ENCODE results near the gene BLTP3B.
"Not testable (repeated sequence)": the region's sequence is repeated elsewhere in the genome, so short reads cannot be mapped to it uniquely, and the experiment has no call there.

The BLTP3B gene
- 48.4 to 53.4 (median 49.2) reads per million in 3 donors for total RNA-seq

GRCh38 chr12:100142851-100143559, at the start of gene BLTP3B:
Gene BLTP3B, minus strand, starts transcription at chr12:100142874. Its CDS starts 239 bp downstream, at chr12:100142635.
- peaks cover 3% of the 10 kb centered on the region for H3K4me1 ChIP-seq (ENCODE audit: control insufficient read depth, insufficient read depth, low read length, poor library complexity, severe bottlenecking)
- peak; percentile 82 to 86 (median 84) for DNase-seq
- H3K27ac ChIP-seq (ENCODE audit: insufficient read depth, low read length, poor library complexity, severe bottlenecking), result peak within 1 kb of the TSS; percentile 89
- peak within 1 kb of the TSS; percentile 99 for H3K4me3 ChIP-seq (ENCODE audit: insufficient read depth, low read depth, low read length, poor library complexity, severe bottlenecking)
- no peaks in the 10 kb centered on the region for H3K9me3 ChIP-seq (ENCODE audit: control insufficient read depth, low read length)
- H3K27me3 ChIP-seq (replicated peaks; ENCODE audit: control insufficient read depth, insufficient read depth, low read length, poor library complexity, severe bottlenecking), result no peaks in the 10 kb centered on the region
- H3K36me3 ChIP-seq (ENCODE audit: control insufficient read depth, insufficient read depth, low read length), result no peaks in the 10 kb centered on the region

- Histone ChIP-seq H3K27me3 (replicated peaks; ENCODE audit: control insufficient read depth, insufficient read depth, low read length, poor library complexity, severe bottlenecking) (no peaks in the 10 kb centered on the region), H3K27ac (ENCODE audit: insufficient read depth, low read length, poor library complexity, severe bottlenecking) (no peak overlapping the region), H3K36me3 (ENCODE audit: control insufficient read depth, insufficient read depth, low read length) (peaks cover 3% of the 10 kb centered on the region), H3K9me3 (ENCODE audit: control insufficient read depth, low read length) (no peaks in the 10 kb centered on the region), H3K4me1 (ENCODE audit: control insufficient read depth, insufficient read depth, low read length, poor library complexity, severe bottlenecking) (no peaks in the 10 kb centered on the region), H3K4me3 (ENCODE audit: insufficient read depth, low read depth, low read length, poor library complexity, severe bottlenecking) (no peak overlapping the region)
- DNase-seq, result no peak
Measured at GRCh38 chr12:100189636-100190394, 47.1 kb upstream of the BLTP3B start.

GRCh38 chr12:100188888-100189635, 46.4 kb upstream of the BLTP3B start:
- DNase-seq; H3K9me3 ChIP-seq (ENCODE audit: control insufficient read depth, low read length); H3K27ac ChIP-seq (ENCODE audit: insufficient read depth, low read length, poor library complexity, severe bottlenecking); H3K4me3 ChIP-seq (ENCODE audit: insufficient read depth, low read depth, low read length, poor library complexity, severe bottlenecking); H3K36me3 ChIP-seq (ENCODE audit: control insufficient read depth, insufficient read depth, low read length); H3K4me1 ChIP-seq (ENCODE audit: control insufficient read depth, insufficient read depth, low read length, poor library complexity, severe bottlenecking); H3K27me3 ChIP-seq (replicated peaks; ENCODE audit: control insufficient read depth, insufficient read depth, low read length, poor library complexity, severe bottlenecking): not testable (repeated sequence)

GRCh38 chr12:100187857-100188519, 45.3 kb upstream of the BLTP3B start:
- peaks cover 3% of the 10 kb centered on the region for H3K36me3 ChIP-seq (ENCODE audit: control insufficient read depth, insufficient read depth, low read length)
- H3K27me3 ChIP-seq (replicated peaks; ENCODE audit: control insufficient read depth, insufficient read depth, low read length, poor library complexity, severe bottlenecking), result no peaks in the 10 kb centered on the region

GRCh38 chr12:100187068-100187467, 44.4 kb upstream of the BLTP3B start:
- Histone ChIP-seq H3K4me1 (ENCODE audit: control insufficient read depth, insufficient read depth, low read length, poor library complexity, severe bottlenecking) (no peaks in the 10 kb centered on the region), H3K27ac (ENCODE audit: insufficient read depth, low read length, poor library complexity, severe bottlenecking) (no peak overlapping the region), H3K4me3 (ENCODE audit: insufficient read depth, low read depth, low read length, poor library complexity, severe bottlenecking) (no peak overlapping the region), H3K36me3 (ENCODE audit: control insufficient read depth, insufficient read depth, low read length) (peaks cover 3% of the 10 kb centered on the region), H3K9me3 (ENCODE audit: control insufficient read depth, low read length) (no peaks in the 10 kb centered on the region), H3K27me3 (replicated peaks; ENCODE audit: control insufficient read depth, insufficient read depth, low read length, poor library complexity, severe bottlenecking) (no peaks in the 10 kb centered on the region)
- no peak for DNase-seq

More at GRCh38 chr12:100187857-100188519, 45.3 kb upstream of the BLTP3B start:
- no peak overlapping the region for H3K4me3 ChIP-seq (ENCODE audit: insufficient read depth, low read depth, low read length, poor library complexity, severe bottlenecking)
- H3K4me1 ChIP-seq (ENCODE audit: control insufficient read depth, insufficient read depth, low read length, poor library complexity, severe bottlenecking), result no peaks in the 10 kb centered on the region
- no peaks in the 10 kb centered on the region for H3K9me3 ChIP-seq (ENCODE audit: control insufficient read depth, low read length)
- DNase-seq, result no peak
- no peak overlapping the region for H3K27ac ChIP-seq (ENCODE audit: insufficient read depth, low read length, poor library complexity, severe bottlenecking)

GRCh38 chr12:100186071-100186470, 43.4 kb upstream of the BLTP3B start:
- no peak overlapping the region for H3K4me3 ChIP-seq (ENCODE audit: insufficient read depth, low read depth, low read length, poor library complexity, severe bottlenecking)

GRCh38 chr12:100185361-100185894, 42.8 kb upstream of the BLTP3B start:
- H3K27me3 ChIP-seq (replicated peaks; ENCODE audit: control insufficient read depth, insufficient read depth, low read length, poor library complexity, severe bottlenecking), result no peaks in the 10 kb centered on the region
- H3K4me3 ChIP-seq (ENCODE audit: insufficient read depth, low read depth, low read length, poor library complexity, severe bottlenecking), result no peak overlapping the region
- H3K9me3 ChIP-seq (ENCODE audit: control insufficient read depth, low read length), result no peaks in the 10 kb centered on the region
- peaks cover 3% of the 10 kb centered on the region for H3K36me3 ChIP-seq (ENCODE audit: control insufficient read depth, insufficient read depth, low read length)
- no peak overlapping the region for H3K27ac ChIP-seq (ENCODE audit: insufficient read depth, low read length, poor library complexity, severe bottlenecking)
- H3K4me1 ChIP-seq (ENCODE audit: control insufficient read depth, insufficient read depth, low read length, poor library complexity, severe bottlenecking), result no peaks in the 10 kb centered on the region
- no peak for DNase-seq

More at GRCh38 chr12:100186071-100186470, 43.4 kb upstream of the BLTP3B start:
- H3K36me3 ChIP-seq (ENCODE audit: control insufficient read depth, insufficient read depth, low read length), result peaks cover 3% of the 10 kb centered on the region
- DNase-seq, result no peak
- H3K27ac ChIP-seq (ENCODE audit: insufficient read depth, low read length, poor library complexity, severe bottlenecking), result no peak overlapping the region
- H3K27me3 ChIP-seq (replicated peaks; ENCODE audit: control insufficient read depth, insufficient read depth, low read length, poor library complexity, severe bottlenecking), result no peaks in the 10 kb centered on the region
- H3K4me1 ChIP-seq (ENCODE audit: control insufficient read depth, insufficient read depth, low read length, poor library complexity, severe bottlenecking), result no peaks in the 10 kb centered on the region
- H3K9me3 ChIP-seq (ENCODE audit: control insufficient read depth, low read length), result no peaks in the 10 kb centered on the region

- H3K4me3 ChIP-seq (ENCODE audit: insufficient read depth, low read depth, low read length, poor library complexity, severe bottlenecking), result no peak overlapping the region
- no peak overlapping the region for H3K27ac ChIP-seq (ENCODE audit: insufficient read depth, low read length, poor library complexity, severe bottlenecking)
- no peaks in the 10 kb centered on the region for H3K27me3 ChIP-seq (replicated peaks; ENCODE audit: control insufficient read depth, insufficient read depth, low read length, poor library complexity, severe bottlenecking)
- H3K36me3 ChIP-seq (ENCODE audit: control insufficient read depth, insufficient read depth, low read length), result peaks cover 3% of the 10 kb centered on the region
- H3K9me3 ChIP-seq (ENCODE audit: control insufficient read depth, low read length), result no peaks in the 10 kb centered on the region
- no peaks in the 10 kb centered on the region for H3K4me1 ChIP-seq (ENCODE audit: control insufficient read depth, insufficient read depth, low read length, poor library complexity, severe bottlenecking)
- no peak for DNase-seq
Measured at GRCh38 chr12:100184549-100185145, 42.0 kb upstream of the BLTP3B start.

GRCh38 chr12:100179252-100179651, 36.6 kb upstream of the BLTP3B start:
- Histone ChIP-seq H3K9me3 (ENCODE audit: control insufficient read depth, low read length) (no peaks in the 10 kb centered on the region), H3K27ac (ENCODE audit: insufficient read depth, low read length, poor library complexity, severe bottlenecking) (no peak overlapping the region), H3K4me1 (ENCODE audit: control insufficient read depth, insufficient read depth, low read length, poor library complexity, severe bottlenecking) (no peaks in the 10 kb centered on the region), H3K27me3 (replicated peaks; ENCODE audit: control insufficient read depth, insufficient read depth, low read length, poor library complexity, severe bottlenecking) (no peaks in the 10 kb centered on the region), H3K36me3 (ENCODE audit: control insufficient read depth, insufficient read depth, low read length) (peaks cover 4% of the 10 kb centered on the region), H3K4me3 (ENCODE audit: insufficient read depth, low read depth, low read length, poor library complexity, severe bottlenecking) (no peak overlapping the region)
- DNase-seq, result no peak

All from effector memory CD4-positive, alpha-beta T cell (primary cell).